Vagina (tissue), 2 donors: ENCODE data around the gene JAG1. TPM values are rescaled to one million over a fixed set of nuclear protein-coding genes. Genes with fewer than 3 reads are reported as not detected.

Source experiments
- DNase-seq, 2 donors: peaks; one replicate each; pipeline ENCODE4 v3.0.0-alpha.2; 2017; ENCODE audit errors: extremely low spot score in 2 of 2
- H3K27ac ChIP-seq: fragments of 200-600 bp; sonication (generic); one replicate; pipeline ENCODE4 v1.5.1; 2019
- H3K27me3 ChIP-seq: fragments of 200-600 bp; sonication (generic); one replicate; pipeline ENCODE4 v1.5.1; 2019
- H3K36me3 ChIP-seq, 2 donors: fragments of 200-600 bp; sonication (generic); one replicate each; pipeline ENCODE4 v1.5.1; 2017 to 2019
- H3K4me1 ChIP-seq: fragments of 200-600 bp; sonication (generic); one replicate; pipeline ENCODE4 v1.5.1; 2019
- H3K4me3 ChIP-seq, 2 donors: fragments of 200-600 bp; sonication (generic); 1 replicate in 1 of 2; 2 replicates in 1 of 2; pipeline ENCODE4 v1.5.1; 2016 to 2019
- H3K9me3 ChIP-seq: fragments of 200-600 bp; sonication (generic); one replicate; pipeline ENCODE4 v1.5.1; 2019
- CTCF ChIP-seq, 3 experiments: fragments of 450-650 bp in 2 of 3; fragments of 200-600 bp in 1 of 3; sonication (generic) in 1 of 3; IDR thresholded peaks; one replicate each; pipeline ENCODE4 v1.5.1; 2017 to 2019; ENCODE audit warnings: antibody characterized with exemption in 3 of 3, mild to moderate bottlenecking in 2 of 3, moderate library complexity in 2 of 3
- POLR2A ChIP-seq, 2 donors: fragments of 450-650 bp; IDR thresholded peaks; one replicate each; pipeline ENCODE4 v1.6.1; 2017; ENCODE audit warnings: antibody characterized with exemption in 2 of 2, mild to moderate bottlenecking in 2 of 2, moderate library complexity in 2 of 2
- POLR2AphosphoS5 ChIP-seq, 2 donors: sonication (generic); formaldehyde crosslinking; IDR thresholded peaks; one replicate each; pipeline ENCODE4 v1.9.0; 2017; ENCODE audit warnings: antibody characterized with exemption in 2 of 2, mild to moderate bottlenecking in 2 of 2, low read depth in 1 of 2; ENCODE audit not compliant: insufficient read depth in 1 of 2
- intact Hi-C: fragments of 100-400 bp; cut with DNase I; formaldehyde crosslinking; loops from one replicate; pipeline ENCODE4 v1.15.1; 2023
- total RNA-seq: library from RNA; depleted of rRNA; stranded (reverse); fragments of >200 nt; gene quantifications from one replicate; pipeline ENCODE4 v1.2.3, GENCODE V29; 2016

Gene JAG1
- total RNA-seq, 1 donor from 2014 or later, result 185 TPM

GRCh38 chr20:10701607-10702006, 27.8 kb upstream of the JAG1 start:
- no peak overlapping the region for H3K27ac ChIP-seq
- TF ChIP-seq CTCF (IDR thresholded peaks at IDR 0.05) (no peak), POLR2A (IDR thresholded peaks at IDR 0.05) (no peak), POLR2AphosphoS5 (IDR thresholded peaks at IDR 0.05; ENCODE audit: insufficient read depth in 1 of 2, low read depth in 1 of 2) (no peak)
- intact Hi-C loops, result no loop called here

GRCh38 chr20:10699941-10700340, 26.1 kb upstream of the JAG1 start:
- no peak overlapping the region for H3K4me3 ChIP-seq
- no peak for DNase-seq
- H3K4me1 ChIP-seq, result no peaks in the 10 kb centered on the region
- no peaks in the 10 kb centered on the region for H3K9me3 ChIP-seq
- no peaks in the 10 kb centered on the region for H3K36me3 ChIP-seq
- no peak overlapping the region for H3K27ac ChIP-seq
- intact Hi-C loops, result loop anchor here (10.0 kb wide), 1 partner anchor 1185 kb away; no protein-coding TSS in a partner anchor
- H3K27me3 ChIP-seq, result no peaks in the 10 kb centered on the region
- TF ChIP-seq POLR2A (IDR thresholded peaks at IDR 0.05) (no peak), CTCF (IDR thresholded peaks at IDR 0.05) (no peak), POLR2AphosphoS5 (IDR thresholded peaks at IDR 0.05; ENCODE audit: insufficient read depth in 1 of 2, low read depth in 1 of 2) (no peak)

More at GRCh38 chr20:10701607-10702006, 27.8 kb upstream of the JAG1 start:
- Histone ChIP-seq H3K4me1 (no peaks in the 10 kb centered on the region), H3K4me3 (no peak overlapping the region), H3K27me3 (no peaks in the 10 kb centered on the region), H3K36me3 (no peaks in the 10 kb centered on the region), H3K9me3 (no peaks in the 10 kb centered on the region)
- DNase-seq, result no peak

- no peak for TF ChIP-seq POLR2AphosphoS5 (IDR thresholded peaks at IDR 0.05; ENCODE audit: insufficient read depth in 1 of 2, low read depth in 1 of 2)
- Histone ChIP-seq H3K4me3 (no peak overlapping the region), H3K4me1 (no peaks in the 10 kb centered on the region), H3K27ac (no peak overlapping the region), H3K27me3 (no peaks in the 10 kb centered on the region), H3K9me3 (no peaks in the 10 kb centered on the region), H3K36me3 (no peaks in the 10 kb centered on the region)
- intact Hi-C loops, result loop anchor here (10.0 kb wide), 1 partner anchor 1185 kb away; no protein-coding TSS in a partner anchor
- DNase-seq, result no peak
Observed at GRCh38 chr20:10699489-10699888, 25.7 kb upstream of the JAG1 start.

- Histone ChIP-seq H3K9me3 (no peaks in the 10 kb centered on the region), H3K4me3 (no peak overlapping the region), H3K27ac (no peak overlapping the region), H3K27me3 (no peaks in the 10 kb centered on the region), H3K4me1 (no peaks in the 10 kb centered on the region), H3K36me3 (no peaks in the 10 kb centered on the region)
- no peak for DNase-seq
- intact Hi-C loops, result loop anchor here (10.0 kb wide), 1 partner anchor 1188 kb away; no protein-coding TSS in a partner anchor
- TF ChIP-seq POLR2AphosphoS5 (IDR thresholded peaks at IDR 0.05; ENCODE audit: insufficient read depth in 1 of 2, low read depth in 1 of 2) (no peak), CTCF (IDR thresholded peaks at IDR 0.05) (peak in 1 of 3 experiments; percentile 11), POLR2A (IDR thresholded peaks at IDR 0.05) (no peak)
Observed at GRCh38 chr20:10696650-10697049, 22.9 kb upstream of the JAG1 start.

GRCh38 chr20:10689385-10689784, 15.6 kb upstream of the JAG1 start:
- intact Hi-C loops, result no loop called here
- no peak for DNase-seq
- Histone ChIP-seq H3K27ac (no peak overlapping the region), H3K36me3 (no peaks in the 10 kb centered on the region), H3K4me1 (no peaks in the 10 kb centered on the region), H3K9me3 (no peaks in the 10 kb centered on the region), H3K27me3 (no peaks in the 10 kb centered on the region), H3K4me3 (no peak overlapping the region)
- TF ChIP-seq POLR2A (IDR thresholded peaks at IDR 0.05) (no peak), POLR2AphosphoS5 (IDR thresholded peaks at IDR 0.05; ENCODE audit: insufficient read depth in 1 of 2, low read depth in 1 of 2) (no peak)

GRCh38 chr20:10687895-10688294, 14.1 kb upstream of the JAG1 start:
- intact Hi-C loops, result no loop called here

More at GRCh38 chr20:10687895-10688294, 14.1 kb upstream of the JAG1 start:
- Histone ChIP-seq H3K9me3 (no peaks in the 10 kb centered on the region), H3K4me3 (no peak overlapping the region), H3K4me1 (no peaks in the 10 kb centered on the region), H3K27ac (no peak overlapping the region), H3K36me3 (no peaks in the 10 kb centered on the region), H3K27me3 (no peaks in the 10 kb centered on the region)
- TF ChIP-seq CTCF (IDR thresholded peaks at IDR 0.05) (no peak), POLR2A (IDR thresholded peaks at IDR 0.05) (no peak), POLR2AphosphoS5 (IDR thresholded peaks at IDR 0.05; ENCODE audit: insufficient read depth in 1 of 2, low read depth in 1 of 2) (no peak)
- DNase-seq, result no peak
